IPS-NIHi7 (cell line): ENCODE results near the gene MED13L.

Experiments used
- DNase-seq: peaks from one replicate; pipeline ENCODE4 v3.0.0; 2012; ENCODE audit warnings: mixed read lengths; ENCODE audit errors: extremely low spot score

Gene MED13L

DNA sequence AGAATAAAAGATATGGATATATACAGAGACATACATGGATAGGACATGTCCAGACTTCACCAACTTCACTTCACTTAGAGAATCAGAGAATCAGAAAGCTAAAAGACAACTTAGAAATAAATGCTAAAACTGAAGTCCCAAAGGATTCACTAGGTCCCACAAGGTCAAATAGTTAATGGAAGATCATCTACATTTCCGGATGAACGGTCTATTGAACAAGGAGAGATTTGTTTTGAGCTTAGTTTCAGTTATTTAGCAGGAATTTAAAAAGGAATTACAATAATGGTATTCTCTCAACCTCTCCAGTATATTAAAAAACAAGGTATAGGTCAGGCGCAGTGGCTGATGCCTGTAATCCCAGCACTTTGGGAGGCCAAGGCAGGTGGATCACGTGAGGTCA lies 187.0 kb downstream of the MED13L start:
- no peak for DNase-seq

DNA sequence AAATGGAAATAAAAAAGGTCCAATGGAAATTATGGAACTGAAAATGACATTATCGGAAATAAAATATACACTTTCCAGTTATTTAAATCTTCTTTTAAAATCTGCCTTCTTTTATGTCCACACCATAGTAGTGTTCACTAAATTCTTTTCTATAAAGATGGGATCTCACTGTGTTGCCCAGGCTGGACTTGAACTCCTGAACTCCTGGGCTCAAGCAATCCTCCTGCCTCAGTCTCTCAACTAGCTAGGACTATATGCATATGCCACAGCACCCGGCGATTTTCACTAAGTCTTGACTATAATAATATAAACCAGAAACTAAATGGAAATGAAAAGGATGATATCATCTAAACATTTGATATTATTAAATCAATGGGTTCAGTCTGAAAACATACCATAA lies 188.4 kb downstream of the MED13L start:
- DNase-seq = no peak

DNA sequence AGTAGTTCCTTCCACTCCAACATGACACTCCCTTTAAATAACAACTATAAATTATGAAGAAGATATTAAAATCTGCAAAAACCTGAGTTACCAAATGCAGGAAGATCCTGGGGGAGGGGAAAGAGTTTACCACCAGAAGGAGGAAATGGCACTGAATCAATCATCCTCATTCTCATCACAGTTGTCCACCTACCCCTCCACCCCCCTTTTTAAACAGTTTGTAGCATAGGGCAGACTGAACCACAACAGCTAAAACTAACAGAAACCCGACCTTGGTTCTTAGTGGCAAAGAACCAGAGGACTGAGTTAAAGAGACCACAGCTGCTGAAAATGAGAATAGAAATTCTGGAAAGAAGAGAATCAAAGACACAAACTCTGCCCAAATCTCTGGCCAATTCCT lies 189.5 kb downstream of the MED13L start:
- DNase-seq = no peak

DNA sequence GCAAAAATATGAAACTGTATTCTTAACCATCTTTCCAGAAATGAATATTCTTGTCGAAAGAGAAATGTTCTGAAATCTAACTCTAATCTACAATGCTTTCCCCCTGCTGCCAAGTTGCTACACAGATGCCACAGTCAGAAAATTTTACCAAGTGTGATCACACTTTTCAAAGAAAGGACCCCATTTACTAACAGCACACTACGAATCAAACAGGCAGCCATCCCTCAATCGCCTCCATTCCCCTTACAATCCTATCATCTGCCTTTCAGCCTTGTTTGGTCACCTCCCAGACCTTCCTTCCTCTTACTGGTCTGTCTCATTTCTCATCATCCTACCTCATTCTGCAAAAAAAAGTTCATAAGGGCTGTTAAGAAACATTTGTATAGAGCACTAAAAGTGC lies 190.1 kb downstream of the MED13L start:
- no peak for DNase-seq

DNA sequence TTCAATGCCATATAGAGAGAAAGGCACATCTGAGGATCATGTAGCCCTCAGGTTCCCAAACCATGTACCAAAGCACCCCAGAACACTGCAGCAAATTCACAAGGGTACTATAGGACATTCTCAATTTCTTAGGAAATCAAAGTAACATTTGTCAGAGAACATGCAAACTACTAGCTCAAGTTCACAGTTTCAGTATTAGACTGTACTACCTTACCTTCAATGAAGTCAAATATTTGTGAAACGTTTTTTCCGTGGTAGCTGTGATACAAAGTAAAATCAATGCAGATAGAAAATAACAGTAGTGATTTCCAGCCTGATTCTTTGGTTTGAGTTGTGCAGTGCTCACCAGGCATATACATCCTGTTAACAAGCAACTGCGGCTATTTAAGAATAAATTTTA lies 197.1 kb downstream of the MED13L start:
- DNase-seq = no peak

DNA sequence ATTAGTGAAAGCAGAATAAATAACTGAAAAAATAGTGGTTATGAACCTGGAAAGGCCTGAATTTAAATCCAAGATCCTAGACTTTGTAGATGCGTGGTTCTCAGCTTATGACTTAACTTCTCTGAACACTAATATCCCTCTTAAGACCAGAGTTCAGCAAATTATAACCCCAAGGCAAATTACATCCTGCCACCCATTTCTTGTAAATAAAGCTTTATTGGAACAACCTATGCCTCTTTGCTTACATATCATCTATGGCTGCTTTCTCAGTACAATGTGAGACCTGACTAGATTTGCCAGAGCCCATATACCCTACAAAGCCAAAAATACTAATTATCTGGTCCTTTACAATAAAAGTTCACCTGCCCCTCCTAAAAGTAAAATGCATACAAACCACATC lies 199.1 kb downstream of the MED13L start:
- DNase-seq = no peak

DNA sequence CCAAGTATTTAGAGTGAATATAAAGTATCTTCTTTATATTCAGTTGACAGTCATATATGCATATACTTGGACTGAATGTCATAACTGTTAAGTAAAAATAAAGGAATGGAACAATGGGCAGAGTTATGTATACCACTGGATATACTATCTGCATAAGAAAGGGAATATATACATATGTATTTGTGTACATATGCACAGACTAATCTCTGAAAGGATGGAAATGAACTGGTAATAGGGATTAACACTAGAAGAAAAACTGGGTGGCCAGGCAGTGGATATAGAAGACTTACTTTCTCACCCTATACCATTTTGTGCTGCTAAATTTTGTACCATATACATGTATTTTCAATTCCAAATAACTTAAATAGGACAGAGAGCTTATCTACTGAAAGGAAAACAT lies 200.1 kb downstream of the MED13L start:
- DNase-seq = no peak

DNA sequence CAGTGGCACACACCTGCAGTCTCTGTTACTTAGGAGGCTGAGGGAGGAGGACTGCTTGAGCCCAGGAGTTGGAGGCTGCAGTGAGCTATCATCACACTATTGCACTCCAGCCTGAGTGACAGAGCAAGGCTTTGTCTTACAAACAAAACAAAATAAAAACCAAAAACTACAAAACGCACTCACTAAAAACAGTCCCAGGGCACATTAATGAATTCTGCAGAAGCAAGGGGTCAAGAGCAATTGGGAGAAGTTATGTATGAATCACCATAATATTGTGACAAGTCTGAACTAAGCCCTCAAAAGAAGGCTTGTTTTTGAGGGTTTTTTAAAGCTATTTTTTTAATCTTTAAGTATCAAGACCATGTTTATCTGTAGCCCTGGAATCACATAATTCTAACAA lies 201.1 kb downstream of the MED13L start:
- no peak for DNase-seq

DNA sequence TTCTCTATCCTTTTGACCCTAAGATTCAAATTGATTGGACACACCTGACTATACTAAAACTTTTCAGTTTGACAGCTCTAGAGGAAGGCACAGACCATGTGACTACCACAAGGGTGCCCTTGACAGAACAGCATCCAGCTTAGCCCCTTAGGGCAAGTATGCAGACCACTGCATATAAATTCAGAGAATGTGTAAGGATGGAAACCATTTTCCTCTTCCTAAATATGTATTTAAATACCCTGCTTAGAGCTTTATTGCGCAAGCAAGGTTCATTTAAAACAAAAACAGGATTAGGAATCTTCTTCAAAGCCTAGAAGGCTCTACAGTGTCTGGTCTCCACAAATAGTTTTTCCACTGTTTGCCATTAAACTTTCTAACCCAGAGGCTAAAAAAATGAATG lies 202.8 kb downstream of the MED13L start:
- DNase-seq = no peak

DNA sequence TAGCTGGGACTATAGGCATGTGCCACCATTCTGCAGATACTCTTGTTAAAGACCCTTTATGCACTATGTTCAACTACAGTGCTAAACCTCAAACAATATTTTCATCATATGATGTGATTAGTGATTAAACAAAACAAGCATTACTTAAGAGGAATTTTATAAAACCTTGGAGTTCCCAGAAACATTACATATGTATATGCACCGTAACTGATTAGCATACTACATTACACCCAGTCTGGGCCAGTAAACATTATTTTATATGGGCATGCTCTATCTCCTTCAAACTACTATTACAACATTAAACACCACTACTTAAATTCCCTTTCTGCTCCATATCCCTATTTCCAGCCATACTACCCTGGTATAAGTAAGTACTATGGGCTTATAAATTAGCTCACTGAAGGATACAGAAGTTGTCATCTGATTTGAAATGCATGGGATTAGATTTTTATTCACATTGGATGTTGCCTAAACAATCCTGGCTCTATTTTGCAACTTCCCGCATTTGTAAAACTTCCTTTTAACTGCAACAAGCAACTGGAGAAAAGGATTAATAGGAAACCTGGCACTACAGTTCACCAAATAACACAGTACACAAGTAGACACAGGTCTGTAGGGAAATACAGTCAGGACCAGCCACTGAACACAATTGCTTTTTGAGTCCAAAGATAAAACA lies 205.8 kb downstream of the MED13L start:
- no peak for DNase-seq

DNA sequence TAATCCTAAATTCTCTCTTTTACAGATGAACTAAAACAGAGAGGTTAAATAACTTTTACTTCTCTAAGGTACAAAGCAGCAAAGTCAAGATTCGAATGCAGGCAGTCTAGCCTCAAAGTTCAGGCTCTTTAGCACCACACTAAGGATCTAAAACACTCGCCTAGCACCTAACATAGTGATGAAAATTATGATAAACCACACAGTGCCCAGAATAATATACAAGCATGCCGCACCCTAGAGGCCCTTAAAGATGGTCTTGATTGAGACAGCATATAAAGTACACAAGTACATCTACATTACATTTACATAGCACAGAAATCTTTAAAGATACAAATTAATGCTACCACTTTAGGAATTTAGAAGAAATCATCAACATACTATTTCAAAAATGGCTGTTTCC lies 207.0 kb downstream of the MED13L start:
- no peak for DNase-seq

DNA sequence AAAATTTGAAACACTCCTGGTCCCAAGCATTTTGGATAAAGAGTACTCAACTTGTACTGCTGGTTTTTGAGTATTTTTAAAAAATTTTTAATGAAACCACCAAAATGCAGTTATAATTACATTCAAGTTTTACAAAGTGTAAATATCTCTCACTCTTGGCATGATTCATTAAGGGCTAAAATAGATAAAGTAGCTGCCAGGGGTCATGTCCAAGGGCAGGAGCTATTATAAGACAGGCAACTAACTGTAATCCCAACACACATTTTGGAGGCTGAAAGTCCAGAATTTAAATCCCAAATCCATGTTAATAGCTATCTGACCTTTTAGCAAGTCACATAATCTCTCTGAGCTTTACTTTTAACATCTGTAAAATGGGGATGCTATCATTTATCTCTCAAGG lies 207.6 kb downstream of the MED13L start:
- no peak for DNase-seq

DNA sequence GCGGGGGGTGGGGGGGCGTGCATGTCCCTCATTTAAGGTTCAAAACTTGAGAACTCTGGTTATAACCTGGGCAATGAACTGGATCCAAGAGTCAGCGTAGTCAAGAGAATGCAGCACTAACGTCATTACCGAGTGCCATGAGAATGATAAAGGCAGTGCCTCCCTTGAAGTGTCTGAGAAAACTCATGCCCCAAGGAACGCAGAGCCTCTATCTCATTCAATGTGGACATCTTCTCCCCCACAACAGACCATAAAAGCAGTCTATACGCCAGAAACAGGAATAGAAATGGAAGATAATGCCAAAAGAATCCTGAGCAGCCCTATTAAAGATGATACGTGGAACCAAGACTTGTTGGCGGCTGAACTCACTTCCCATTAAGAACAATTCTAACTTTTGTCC lies 208.6 kb downstream of the MED13L start:
- no peak for DNase-seq

DNA sequence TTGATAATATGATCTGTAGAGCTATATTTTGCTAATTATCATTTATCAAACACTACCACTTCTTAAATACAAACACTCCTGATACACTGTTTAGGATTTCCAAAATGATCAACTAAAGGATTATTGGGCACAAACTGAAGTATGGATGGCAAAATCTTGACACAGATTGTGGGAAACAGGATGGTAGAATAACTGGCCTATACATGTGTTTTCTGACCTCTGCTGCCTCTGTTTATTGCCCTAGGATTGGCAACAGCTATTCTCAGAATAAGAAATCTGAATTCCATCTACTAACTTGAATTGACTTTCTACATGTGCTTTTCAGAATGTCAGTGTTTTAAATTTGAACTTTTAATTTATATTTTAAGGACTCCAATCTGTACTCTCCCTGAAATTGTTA lies 209.1 kb downstream of the MED13L start:
- DNase-seq = no peak

DNA sequence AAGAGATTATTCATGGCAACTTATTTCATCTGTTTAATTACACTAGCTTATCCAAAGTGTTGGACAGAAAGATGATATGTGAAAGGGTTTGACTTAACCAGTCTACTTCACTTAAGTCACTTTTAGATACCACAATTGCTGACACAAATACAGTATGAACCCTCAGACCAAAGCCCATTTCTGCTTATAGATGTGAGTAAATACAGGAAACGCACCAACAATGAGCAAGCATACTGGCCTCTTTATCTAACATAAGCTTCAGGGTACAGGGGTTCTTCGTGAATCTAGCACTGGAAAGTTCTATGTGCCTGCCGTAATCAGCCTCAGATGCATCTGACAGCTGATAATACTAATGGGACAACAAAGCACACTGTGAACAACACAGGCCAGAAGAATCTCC lies 209.6 kb downstream of the MED13L start:
- no peak for DNase-seq

DNA sequence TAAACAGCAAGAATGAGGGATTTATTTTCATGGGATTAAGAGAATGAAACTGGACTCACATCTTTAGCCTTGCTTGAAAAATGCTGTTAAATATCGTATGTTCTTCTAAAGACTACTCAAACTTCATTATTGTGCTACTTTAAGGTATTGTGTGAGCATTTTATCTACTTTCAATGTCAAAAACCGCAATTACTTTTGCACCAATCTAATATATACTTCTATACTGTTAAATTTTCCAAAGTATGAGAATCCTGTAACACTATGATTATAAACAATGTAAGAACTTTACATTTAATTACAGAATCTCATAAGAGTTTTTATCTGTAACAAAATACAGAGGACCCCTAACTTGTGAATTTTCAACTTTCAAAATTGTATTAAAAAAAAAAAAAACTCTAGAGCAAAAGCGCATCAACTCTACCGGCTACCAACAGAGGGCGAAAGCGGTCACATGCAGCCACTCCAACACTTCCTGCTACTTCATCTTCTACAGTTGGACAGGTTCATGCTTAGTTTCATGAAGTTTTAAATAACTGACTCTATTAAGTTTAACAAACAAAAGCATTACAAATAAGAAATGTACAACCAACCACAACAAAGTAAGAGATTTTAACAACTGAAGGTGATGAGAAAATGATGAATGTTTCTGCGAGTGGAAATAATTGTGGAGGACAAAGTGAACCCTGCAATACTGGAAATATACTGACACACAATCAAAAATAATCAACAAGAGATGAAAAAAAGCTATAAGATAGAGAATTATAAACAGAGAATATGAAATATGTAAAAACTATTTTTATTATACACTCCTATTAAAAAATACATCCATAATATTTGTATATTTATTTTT lies 210.9 kb downstream of the MED13L start:
- DNase-seq = peak; percentile 38

DNA sequence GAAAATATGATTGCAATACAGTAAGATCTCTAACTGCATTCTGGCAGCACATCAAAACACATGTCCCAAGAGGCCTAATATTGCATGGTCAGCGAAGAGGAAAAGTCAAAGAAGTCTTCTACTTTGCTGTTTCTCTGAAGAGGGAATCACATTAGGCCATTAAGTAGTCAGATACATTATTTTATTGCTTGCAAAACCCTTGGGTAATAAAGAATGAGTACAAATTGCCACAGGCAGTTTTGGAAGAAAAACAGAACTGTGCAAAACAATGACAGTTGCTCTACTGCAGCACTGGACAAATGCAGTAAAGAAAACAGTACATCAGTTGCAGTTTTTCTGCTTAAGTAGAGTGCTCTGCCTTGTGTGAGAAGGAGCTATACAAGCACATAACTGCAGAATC lies 211.9 kb downstream of the MED13L start:
- no peak for DNase-seq

DNA sequence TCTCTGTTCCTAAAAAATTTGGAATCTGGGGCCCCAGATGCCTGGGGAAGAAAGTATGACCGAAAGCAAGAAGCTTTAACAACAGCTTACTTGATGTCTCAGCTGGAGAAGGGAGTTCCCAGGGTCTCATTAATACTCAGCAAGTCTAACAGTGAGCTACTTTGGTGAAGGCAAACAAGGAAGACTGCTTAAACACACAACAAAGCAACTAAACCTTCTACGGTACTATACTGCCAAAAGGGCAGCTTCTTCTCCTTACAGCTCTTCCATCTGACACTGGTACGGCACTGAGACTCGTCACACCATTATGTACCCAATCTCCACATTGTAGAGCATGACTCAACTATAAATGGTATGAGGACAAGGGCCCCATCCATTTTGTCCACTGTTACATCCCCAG lies 213.0 kb downstream of the MED13L start:
- DNase-seq = no peak

DNA sequence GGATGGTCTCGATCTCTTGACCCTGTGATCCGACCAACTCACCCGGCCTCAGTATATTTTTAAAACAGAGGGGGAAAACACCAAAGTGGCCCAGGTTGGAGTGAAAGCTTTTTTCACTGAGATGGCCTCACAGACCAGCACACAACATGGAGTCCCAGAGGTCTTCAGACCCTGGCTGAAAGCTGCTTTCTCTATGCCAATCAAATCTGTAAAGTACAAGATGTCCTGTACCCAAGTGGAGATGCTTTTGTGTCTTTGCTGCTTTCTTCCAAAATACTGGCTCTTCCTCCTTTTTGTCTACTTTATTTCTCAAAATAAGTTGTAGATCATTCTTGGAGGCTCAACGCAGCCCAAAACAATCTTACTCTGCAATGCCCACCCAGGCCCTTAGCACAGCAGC lies 214.8 kb downstream of the MED13L start:
- DNase-seq = no peak

DNA sequence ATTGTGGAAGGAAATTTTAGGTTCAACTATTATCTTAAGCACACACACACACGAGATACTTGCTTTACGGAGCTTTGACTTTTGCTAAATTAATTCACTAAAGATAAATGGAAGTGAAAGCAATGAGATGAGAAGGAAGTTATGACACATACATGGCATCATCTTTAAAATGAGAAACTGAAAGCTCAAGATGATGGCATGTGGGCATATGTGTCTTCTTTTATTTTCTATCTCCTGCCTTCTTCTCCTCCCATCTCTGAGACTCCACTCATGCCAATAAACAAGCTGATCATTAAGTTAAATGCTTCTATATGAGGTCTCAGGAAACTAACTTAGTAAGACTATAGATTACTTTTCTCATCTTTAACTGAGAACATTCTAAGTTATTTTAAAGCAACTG lies 216.7 kb downstream of the MED13L start:
- no peak for DNase-seq

DNA sequence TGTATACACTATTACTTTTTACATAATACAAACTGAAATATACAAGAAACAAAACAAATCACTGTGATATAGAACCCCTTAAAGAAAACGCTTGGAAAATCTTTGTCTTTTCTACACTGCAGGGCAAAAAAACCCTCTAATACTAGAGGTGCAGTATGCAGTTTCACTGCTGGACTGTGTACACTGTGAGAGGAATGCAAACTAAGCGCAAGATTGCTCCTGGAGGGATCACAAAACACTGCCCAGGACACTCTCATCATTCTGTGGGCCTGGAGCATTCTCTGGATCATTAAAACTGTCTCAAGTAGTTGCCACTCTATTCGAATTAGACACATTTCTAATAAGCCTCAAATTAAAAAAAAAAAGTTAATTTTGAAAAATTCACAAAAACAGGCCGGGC lies 217.6 kb downstream of the MED13L start:
- DNase-seq = no peak

DNA sequence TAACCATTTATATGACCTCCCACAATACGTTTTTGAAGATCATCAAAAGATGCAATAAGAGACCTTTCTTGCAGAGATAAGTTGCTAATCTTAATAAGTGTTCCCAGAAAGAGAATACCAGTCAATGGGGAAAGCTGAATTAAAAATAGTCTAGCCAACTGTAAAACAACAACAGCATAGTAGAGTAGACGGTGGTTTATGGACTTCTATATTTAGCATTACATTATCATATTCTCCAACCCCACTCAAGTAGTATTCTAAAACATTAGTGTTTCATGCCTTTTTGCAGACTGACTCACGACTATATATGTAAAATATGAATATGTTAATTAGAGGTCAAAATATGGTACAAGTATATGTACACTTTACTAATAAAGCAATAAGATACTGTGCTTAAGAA lies 218.9 kb downstream of the MED13L start:
- no peak for DNase-seq

DNA sequence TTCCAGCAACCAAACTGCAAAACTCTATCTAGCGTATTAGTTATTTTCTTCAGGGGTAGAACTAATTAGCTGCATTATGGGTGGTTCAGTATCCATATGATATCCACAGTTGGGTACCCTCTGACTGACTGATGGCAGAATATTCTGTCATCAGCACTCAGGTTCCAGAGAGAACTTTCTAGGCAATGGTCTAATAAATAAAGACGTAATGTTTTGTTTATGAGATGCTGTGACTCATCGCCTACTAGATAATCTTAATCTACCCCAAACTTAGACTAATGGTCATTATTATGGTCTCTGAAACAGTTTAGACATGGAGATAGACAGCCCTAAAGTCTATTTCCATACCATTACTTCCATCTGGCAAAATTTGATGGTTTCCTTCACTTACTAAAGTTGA lies 220.1 kb downstream of the MED13L start:
- DNase-seq = no peak
